Parathyroid adenoma (tissue), 2 donors: ENCODE results near the gene BORCS5.

ENCODE experiments used
- H2AFZ ChIP-seq: fragments of 300-600 bp; sonication (generic); one replicate; pipeline ENCODE4 v1.7.0; 2017; ENCODE audit warnings: antibody characterized with exemption, mild to moderate bottlenecking
- H3K27ac ChIP-seq: fragments of 300-600 bp; sonication (generic); one replicate; pipeline ENCODE4 v1.7.0; 2017
- H3K27me3 ChIP-seq: fragments of 300-600 bp; sonication (generic); one replicate; pipeline ENCODE4 v1.7.0; 2017; ENCODE audit warnings: low read length; ENCODE audit not compliant: control insufficient read depth, insufficient read depth
- H3K36me3 ChIP-seq: fragments of 300-600 bp; sonication (generic); one replicate; pipeline ENCODE4 v1.7.0; 2017; ENCODE audit warnings: low read length; ENCODE audit not compliant: control insufficient read depth, insufficient read depth
- H3K4me1 ChIP-seq: fragments of 300-600 bp; sonication (generic); one replicate; pipeline ENCODE4 v1.7.0; 2017; ENCODE audit warnings: control low read depth
- H3K4me2 ChIP-seq: fragments of 300-600 bp; sonication (generic); one replicate; pipeline ENCODE4 v1.7.0; 2017; ENCODE audit warnings: low read length
- H3K4me3 ChIP-seq: fragments of 300-600 bp; sonication (generic); one replicate; pipeline ENCODE4 v1.7.0; 2017; ENCODE audit warnings: low read depth, low read length
- H3K79me2 ChIP-seq: fragments of 300-600 bp; sonication (generic); one replicate; pipeline ENCODE4 v1.7.0; 2017; ENCODE audit warnings: control low read depth
- H3K9ac ChIP-seq: fragments of 300-600 bp; sonication (generic); one replicate; pipeline ENCODE4 v1.7.0; 2017; ENCODE audit warnings: mild to moderate bottlenecking
- H3K9me3 ChIP-seq: fragments of 300-600 bp; sonication (generic); one replicate; pipeline ENCODE4 v1.7.0; 2017; ENCODE audit warnings: low read length; ENCODE audit not compliant: control insufficient read depth
- CTCF ChIP-seq: fragments of 300-600 bp; sonication (generic); IDR thresholded peaks from one replicate; pipeline ENCODE4 v1.7.0; 2017; ENCODE audit warnings: antibody characterized with exemption, mild to moderate bottlenecking
- donor health status: primary hyperparathyroidism.

The BORCS5 gene

GRCh38 chr12:12510141-12510540, 153.3 kb downstream of the BORCS5 start:
- peaks cover 12% of the 10 kb centered on the region for H3K4me1 ChIP-seq

GRCh38 chr12:12510551-12510950, 153.7 kb downstream of the BORCS5 start:
- no peak overlapping the region for H3K4me3 ChIP-seq

More at GRCh38 chr12:12510141-12510540, 153.3 kb downstream of the BORCS5 start:
- Histone ChIP-seq H2AFZ (no peak overlapping the region), H3K79me2 (no peaks in the 10 kb centered on the region), H3K9me3 (no peaks in the 10 kb centered on the region), H3K4me2 (no peak overlapping the region), H3K4me3 (no peak overlapping the region), H3K36me3 (no peaks in the 10 kb centered on the region), H3K27ac (no peak overlapping the region), H3K9ac (no peak overlapping the region), H3K27me3 (no peaks in the 10 kb centered on the region)
- TF ChIP-seq CTCF, result no peak

GRCh38 chr12:12511021-12511783, 154.3 kb downstream of the BORCS5 start:
- Histone ChIP-seq H3K27ac (no peak overlapping the region), H3K79me2 (peaks cover 4% of the 10 kb centered on the region), H2AFZ (no peak overlapping the region), H3K36me3 (no peaks in the 10 kb centered on the region), H3K27me3 (no peaks in the 10 kb centered on the region), H3K9ac (no peak overlapping the region), H3K4me2 (no peak overlapping the region), H3K4me3 (no peak overlapping the region), H3K9me3 (no peaks in the 10 kb centered on the region), H3K4me1 (peaks cover 5% of the 10 kb centered on the region)
- no peak for TF ChIP-seq CTCF

More at GRCh38 chr12:12510551-12510950, 153.7 kb downstream of the BORCS5 start:
- H3K4me1 ChIP-seq, result peaks cover 8% of the 10 kb centered on the region
- H2AFZ ChIP-seq, result no peak overlapping the region
- no peak overlapping the region for H3K4me2 ChIP-seq
- no peaks in the 10 kb centered on the region for H3K36me3 ChIP-seq
- TF ChIP-seq CTCF, result no peak
- no peaks in the 10 kb centered on the region for H3K27me3 ChIP-seq
- no peak overlapping the region for H3K9ac ChIP-seq
- no peak overlapping the region for H3K27ac ChIP-seq
- H3K9me3 ChIP-seq, result no peaks in the 10 kb centered on the region
- H3K79me2 ChIP-seq, result peaks cover 3% of the 10 kb centered on the region

GRCh38 chr12:12511895-12512711, 155.2 kb downstream of the BORCS5 start:
- no peak for TF ChIP-seq CTCF
- Histone ChIP-seq H2AFZ (no peak overlapping the region), H3K9ac (no peak overlapping the region), H3K36me3 (no peaks in the 10 kb centered on the region), H3K4me1 (peaks cover 5% of the 10 kb centered on the region), H3K27me3 (no peaks in the 10 kb centered on the region), H3K4me3 (no peak overlapping the region), H3K27ac (no peak overlapping the region), H3K4me2 (no peak overlapping the region), H3K79me2 (peaks cover 8% of the 10 kb centered on the region), H3K9me3 (no peaks in the 10 kb centered on the region)
